Measurements from ENCODE around the gene RAPGEF1.

The RAPGEF1 gene

DNA sequence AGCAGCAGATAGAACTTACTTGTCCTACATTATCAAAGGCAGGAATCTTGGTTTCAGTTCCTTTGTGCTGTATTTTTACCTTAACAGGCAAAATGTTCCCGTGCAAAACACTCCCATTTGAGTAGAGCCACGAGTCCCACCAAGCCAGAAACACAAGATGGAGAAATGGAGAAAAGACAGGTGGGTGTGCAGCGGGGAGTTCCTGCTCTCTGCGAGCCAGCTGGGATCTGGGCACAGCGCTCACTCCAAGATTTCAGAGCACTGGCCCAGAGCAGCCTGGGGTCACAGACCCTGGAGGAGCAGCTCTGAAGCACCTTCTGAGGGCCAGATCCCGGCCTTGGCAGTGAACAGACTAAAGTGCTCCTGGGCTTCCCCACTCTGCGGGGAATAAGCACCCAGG, 211.7 kb downstream of the RAPGEF1 start:
- DNase-seq (ENCODE audit: low read depth): no peak
